Activated CD8-positive, alpha-beta memory T cell treated with anti-CD3 and anti-CD28 coated beads, Interleukin-2, amount 50 U/mL, for 48 hours (primary cell): ENCODE measurements around the gene TGFBI.
A peak's percentile ranks its signal among the peaks of the same experiment; 100 is the strongest.

ENCODE experiments used
- DNase-seq: peaks from one replicate; pipeline ENCODE4 v3.0.0-alpha.2; 2020

TGFBI gene

GRCh38 chr5:136048966-136049365 is 20.2 kb downstream of the TGFBI start:
- no peak for DNase-seq

- DNase-seq: no peak
These were observed 22.9 kb downstream of the TGFBI start for GRCh38 chr5:136051486-136052220.

GRCh38 chr5:136052692-136053335 is 24.0 kb downstream of the TGFBI start:
- no peak for DNase-seq

- DNase-seq: no peak
These were observed 24.8 kb downstream of the TGFBI start for GRCh38 chr5:136053336-136054141.

- DNase-seq: no peak
These were observed 25.6 kb downstream of the TGFBI start for GRCh38 chr5:136054142-136055019.

- DNase-seq: no peak
These were observed 27.0 kb downstream of the TGFBI start for GRCh38 chr5:136055612-136056309.

GRCh38 chr5:136056336-136056735 is 27.5 kb downstream of the TGFBI start:
- no peak for DNase-seq

GRCh38 chr5:136056771-136057335 is 28.1 kb downstream of the TGFBI start:
- DNase-seq: no peak

- DNase-seq: no peak
These were observed 28.7 kb downstream of the TGFBI start for GRCh38 chr5:136057401-136058038.

GRCh38 chr5:136058039-136058971 is 29.5 kb downstream of the TGFBI start:
- no peak for DNase-seq

GRCh38 chr5:136058972-136059354 is 30.2 kb downstream of the TGFBI start:
- DNase-seq: no peak

GRCh38 chr5:136060963-136061362 is 32.2 kb downstream of the TGFBI start:
- DNase-seq: no peak

GRCh38 chr5:136061630-136062365 is 33.0 kb downstream of the TGFBI start:
- DNase-seq: peak; percentile 30

- DNase-seq: peak; percentile 49
These were observed 33.8 kb downstream of the TGFBI start for GRCh38 chr5:136062366-136063274.

GRCh38 chr5:136063778-136064465 is 35.1 kb downstream of the TGFBI start:
- DNase-seq: peak; percentile 22

- peak; percentile 41 for DNase-seq
These were observed 35.7 kb downstream of the TGFBI start for GRCh38 chr5:136064510-136064909.

- DNase-seq: peak; percentile 2
These were observed 36.8 kb downstream of the TGFBI start for GRCh38 chr5:136065588-136065987.
